Activated CD4-positive, alpha-beta T cell treated with anti-CD3 and anti-CD28 coated beads for 48 hours (primary cell): ENCODE results near the gene DUXA.
"Not testable (repeated sequence)": the region's sequence is repeated elsewhere in the genome, so short reads cannot be mapped to it uniquely, and the experiment has no call there.

Experiments
- DNase-seq: peaks from one replicate; pipeline ENCODE4 v3.0.0-alpha.2; 2020

Gene DUXA

DNA sequence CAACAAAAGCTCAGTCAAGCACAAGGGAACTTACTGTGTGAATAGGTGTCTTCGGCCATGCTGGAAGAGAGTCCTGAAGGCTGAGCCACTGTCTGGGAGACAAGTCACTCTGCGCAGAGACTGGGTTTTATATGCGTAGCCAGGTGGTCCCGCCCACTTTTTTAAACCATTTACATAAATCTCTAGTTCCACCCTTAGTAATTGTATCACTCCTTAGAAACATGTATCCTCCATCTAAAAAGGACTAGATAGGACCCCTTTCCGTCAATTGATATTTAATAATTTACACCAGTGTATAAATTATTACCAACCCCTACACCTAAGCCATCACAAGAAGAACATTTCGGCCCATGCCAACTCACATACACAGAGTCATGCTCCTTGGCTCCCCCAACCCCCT lies at the start of gene DUXA:
Gene DUXA, minus strand, starts transcription at position 101 of the 400 bp plus-strand sequence. Its CDS starts 42 bp downstream, at position 59.
- DNase-seq: no peak

DNA sequence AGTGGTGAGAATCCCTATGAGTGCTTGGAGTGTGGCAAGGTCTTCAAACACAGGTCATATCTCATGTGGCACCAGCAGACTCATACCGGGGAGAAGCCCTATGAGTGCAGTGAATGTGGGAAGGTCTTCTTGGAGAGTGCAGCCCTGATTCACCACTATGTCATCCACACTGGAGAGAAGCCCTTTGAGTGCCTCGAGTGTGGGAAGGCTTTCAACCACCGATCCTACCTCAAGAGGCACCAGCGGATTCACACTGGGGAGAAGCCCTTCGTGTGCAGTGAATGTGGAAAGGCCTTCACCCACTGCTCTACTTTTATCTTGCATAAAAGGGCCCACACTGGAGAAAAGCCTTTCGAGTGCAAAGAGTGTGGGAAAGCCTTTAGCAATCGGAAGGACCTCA lies 44.8 kb upstream of the DUXA start:
- no peak for DNase-seq

DNA sequence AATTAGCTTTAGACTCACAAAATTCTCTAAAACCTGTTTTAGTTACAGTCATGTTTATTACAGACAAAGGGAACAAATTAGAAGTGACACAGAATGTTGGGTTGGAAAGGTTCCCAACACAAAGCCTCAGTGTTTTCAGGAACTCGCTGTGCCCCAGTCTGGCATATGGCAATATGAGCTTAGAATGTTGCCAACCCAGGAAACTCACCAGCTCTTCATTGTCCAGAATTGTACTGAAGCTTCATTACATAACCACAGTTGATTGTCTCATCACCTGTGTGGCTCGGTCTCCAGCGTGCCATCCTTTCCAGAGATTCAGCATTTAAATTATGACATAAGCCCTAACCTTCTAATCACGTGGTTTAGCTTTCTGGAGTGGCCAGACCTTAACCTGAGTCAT lies 43.1 kb upstream of the DUXA start:
- DNase-seq: no peak

DNA sequence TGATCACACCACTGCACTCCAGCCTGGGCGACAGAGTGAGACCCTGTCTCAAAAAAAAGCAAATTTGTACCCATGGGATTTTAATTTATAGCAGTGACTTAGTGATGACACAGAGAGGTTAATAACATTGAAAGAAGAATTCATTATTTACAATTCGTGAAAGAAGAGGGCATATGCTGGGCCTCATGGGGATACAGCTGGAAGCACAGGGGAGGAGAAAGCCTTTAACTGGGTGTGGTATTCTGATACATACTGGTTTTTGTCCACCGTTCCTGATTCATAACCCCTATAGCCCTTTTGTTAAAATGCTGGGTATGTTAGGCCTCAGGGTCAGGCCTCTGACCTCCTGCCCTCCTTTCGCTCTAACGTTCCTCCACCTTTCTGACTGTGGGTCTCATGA lies 34.9 kb upstream of the DUXA start:
- DNase-seq: no peak

DNA sequence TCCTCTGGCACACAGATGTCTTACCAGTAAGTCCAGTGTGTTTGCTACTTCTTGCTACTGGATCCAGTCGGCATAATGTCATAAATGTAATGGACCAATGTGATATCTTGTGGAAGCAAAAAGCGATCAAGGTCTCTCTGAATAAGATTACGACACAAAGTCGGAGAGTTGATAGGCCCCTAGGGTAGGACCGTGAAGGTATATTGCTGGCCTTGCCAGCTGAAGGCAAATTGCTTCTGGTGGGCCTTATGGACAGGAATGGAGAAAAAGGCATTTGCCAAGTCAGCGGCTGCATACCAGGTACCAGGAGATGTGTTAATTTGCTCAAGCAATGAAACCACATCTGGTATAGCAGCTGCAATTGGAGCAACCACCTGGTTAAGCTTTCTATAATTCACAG lies 30.6 kb upstream of the DUXA start:
- DNase-seq: not testable (repeated sequence)

DNA sequence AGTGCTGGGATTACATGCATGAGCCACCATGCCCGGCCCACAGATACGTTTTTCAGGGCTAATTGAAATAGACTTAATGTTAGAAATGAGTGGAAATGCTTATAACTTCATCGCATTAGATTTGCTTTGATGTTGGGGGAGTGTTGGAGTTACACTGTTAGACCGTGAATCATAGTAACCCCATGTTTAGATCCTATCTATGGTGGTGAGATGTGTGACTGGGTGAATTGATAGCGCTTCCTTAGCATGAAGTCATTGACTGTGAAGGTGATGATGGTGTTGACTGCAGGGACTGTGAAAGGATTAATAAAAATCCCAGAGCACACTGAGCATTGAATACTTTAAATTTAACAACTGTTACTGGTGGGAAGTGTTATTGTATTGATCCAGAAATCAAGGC lies 25.7 kb upstream of the DUXA start:
- no peak for DNase-seq

DNA sequence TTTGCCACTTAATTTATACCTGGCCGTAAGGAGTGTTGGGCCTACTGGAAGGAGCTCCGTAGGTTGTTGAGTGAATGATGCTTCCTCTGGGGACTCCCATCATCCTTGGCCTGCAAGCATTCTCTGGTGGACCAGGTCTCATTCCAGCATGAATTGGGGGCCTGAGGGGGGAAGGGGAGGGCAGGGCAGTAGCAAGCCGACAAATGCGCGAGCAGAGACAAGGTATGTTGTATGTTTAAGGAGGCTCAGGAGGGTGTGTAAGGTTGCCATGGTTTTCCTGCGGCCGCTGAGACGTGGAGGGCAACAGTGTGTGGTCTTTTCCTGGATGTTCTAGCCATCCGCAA lies 24.8 kb upstream of the DUXA start:
- no peak for DNase-seq

DNA sequence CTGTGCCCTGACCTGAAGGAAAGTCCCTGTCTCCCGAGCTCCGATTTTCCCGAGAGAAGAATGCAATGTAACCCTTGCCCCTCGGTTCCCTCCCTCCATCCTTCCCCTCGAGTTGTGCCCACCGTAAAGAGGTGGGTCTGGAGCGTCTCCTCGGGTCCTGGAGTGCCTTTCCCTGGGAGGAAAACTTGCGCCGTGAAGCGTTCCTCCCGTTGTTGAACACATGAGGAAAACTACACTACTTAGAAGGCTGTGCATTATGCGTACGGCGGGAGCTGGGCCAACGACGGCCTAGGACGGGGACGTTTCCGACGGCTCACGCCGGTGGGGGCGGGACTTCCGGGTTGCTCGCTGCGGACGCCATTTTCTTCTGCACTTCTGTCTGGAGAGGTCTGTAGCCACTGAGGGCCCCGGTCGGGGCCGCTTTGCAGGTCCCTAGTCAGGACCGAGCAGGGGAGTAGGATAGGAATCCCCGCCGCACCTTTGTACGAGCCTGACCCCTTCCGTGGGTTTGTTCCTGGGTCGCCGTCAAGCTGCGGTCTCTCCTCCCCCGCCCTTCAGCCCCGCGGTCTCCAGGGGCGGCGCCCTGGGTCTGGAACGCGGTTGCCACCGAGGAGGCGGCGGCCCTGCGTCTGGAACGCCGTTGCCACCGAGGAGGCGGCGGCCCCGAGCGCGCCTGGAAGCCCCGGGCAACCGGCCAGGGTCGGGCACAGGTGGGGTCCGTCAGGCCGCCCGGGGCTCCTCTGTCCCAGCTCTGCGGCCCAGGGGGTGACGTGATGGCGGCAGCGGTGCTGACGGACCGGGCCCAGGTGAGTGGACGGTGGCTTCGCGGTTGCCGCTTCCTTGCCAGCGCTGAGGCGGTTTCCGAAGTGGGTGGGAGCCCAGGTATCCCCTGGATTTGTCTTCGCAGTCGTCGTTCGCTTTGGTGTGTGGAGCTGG lies 24.1 kb upstream of the DUXA start, which contains the start of gene ZNF264:
Gene ZNF264, plus strand, starts transcription at position 360 of the 936 bp plus-strand sequence. Its CDS starts 414 bp downstream, at position 774.
- DNase-seq: peak; percentile 93

DNA sequence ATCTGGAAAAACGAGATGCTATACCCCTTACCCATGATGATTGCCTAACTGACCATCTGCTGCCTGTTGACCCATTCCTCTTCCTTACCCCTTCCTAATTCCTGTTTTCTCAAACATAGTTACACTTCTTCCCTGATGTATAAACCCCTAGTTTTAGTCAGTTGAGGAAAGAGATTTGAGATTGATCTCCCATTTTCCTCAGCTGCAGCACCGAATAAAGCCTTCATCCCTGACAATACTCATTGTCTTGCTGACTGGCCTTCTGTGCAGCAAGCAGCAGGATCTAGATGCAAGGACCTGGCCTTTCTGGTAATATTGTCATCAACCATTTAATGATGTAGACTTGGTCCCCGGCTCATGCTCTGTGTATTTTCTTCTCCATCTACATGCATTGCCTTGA lies 23.0 kb upstream of the DUXA start:
- no peak for DNase-seq

DNA sequence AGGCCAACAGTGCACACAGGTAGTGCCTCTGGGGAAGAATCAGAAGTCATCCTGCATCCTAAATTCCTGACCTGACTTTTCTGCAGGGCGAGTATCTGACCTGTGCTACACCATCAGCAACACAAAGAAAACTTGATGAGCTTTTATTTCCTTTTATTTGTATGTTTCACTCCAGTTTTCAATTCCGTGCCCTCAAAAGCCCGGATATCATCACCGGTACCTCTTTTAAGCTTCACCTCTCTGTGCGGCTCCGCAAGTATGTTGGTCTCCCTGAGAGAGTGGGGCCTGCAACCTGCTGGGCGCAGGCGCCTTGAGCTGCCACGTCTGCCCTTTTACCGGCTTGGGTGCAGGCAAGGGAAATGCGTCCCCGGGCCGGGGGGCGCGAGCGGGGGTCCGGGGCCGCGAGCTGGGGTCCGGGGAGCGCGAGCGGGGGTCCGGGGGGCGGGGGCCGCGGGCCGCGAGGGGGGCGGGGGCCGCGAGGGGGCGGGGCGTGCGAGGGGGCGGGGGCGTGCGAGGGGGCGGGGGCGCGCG lies 4.3 kb upstream of the DUXA start:
- DNase-seq: peak; percentile 36

DNA sequence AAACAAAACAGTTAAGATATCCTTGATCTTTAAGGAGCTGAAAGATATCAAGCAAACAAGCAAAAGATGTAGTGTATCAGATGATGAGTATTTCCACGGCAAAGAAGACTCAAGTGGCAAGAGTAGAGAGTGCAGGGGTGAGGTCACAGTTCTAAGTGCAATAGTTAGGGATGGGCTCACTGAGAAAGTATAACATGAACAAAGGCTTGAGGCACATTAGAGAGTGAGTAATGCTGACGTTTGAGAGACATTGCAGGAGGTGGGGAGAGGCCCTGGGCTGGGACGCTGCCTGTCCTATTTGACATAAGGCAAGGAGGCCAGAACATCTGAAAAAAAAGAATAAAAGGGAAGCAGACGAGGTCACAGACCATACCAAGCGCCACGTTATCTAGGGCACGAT lies 1.4 kb downstream of the DUXA start:
- DNase-seq: no peak

DNA sequence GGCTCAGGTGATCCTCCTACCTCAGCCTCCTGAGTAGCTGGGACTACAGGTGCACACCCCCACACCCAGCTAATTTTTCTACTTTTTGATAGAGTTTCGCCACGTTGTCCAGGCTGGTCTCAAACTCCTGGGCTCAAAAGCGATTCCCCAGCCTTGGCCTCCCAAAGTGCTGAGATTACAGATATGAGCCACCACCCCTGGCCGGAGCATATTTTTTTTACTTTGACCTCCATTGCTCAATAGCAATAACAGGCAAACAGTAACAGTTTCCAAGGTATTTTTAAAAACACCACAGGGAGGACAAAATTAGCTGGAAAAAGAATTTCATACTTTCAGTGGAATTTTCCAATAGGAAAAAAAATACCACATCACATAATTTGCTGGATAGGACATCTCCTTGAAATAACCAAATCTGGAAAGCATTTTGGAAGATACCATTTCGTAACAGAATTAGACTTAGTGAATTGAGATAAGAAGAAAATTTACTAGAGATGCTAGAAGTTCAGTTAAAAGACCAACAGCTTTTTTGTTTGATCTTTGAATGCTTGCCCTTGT lies 5.2 kb downstream of the DUXA start:
- no peak for DNase-seq

DNA sequence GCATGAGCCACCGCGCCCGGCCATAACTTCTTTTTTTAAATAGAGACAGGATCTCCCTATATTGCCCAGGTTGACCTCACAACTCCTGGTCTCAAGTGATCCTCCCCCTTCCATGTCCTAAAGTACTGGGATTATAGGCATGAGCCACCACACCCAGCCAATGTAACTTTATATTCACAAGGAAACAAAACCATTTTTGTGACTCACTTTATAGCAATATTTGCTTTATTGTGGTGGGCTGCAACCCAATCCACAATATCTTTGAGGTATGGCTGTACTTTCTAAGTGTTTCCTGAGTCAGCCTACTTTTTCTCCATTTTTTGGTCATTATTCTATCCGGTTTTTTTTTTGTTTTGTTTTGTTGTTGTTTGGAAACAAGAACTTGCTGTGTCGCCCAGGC lies 14.4 kb downstream of the DUXA start:
- DNase-seq: no peak

DNA sequence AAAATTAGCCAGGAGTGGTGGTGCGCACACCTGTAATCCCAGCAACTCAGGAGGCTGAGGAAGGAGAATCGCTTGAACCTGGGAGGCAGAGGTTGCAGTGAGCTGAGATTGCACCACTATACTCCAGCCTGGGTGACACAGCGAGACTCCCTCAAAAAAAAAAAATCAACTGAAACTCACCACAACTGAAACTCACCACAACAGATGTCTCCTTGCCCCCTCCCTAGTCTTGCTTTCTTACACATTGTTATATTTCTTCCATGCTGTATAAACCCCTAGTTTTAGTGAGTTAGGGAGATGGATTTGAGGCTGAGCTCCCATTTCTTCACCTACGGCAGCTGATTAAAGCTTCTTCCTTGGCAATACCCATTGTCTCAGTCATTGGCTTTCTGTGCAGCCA lies 25.6 kb downstream of the DUXA start:
- no peak for DNase-seq

DNA sequence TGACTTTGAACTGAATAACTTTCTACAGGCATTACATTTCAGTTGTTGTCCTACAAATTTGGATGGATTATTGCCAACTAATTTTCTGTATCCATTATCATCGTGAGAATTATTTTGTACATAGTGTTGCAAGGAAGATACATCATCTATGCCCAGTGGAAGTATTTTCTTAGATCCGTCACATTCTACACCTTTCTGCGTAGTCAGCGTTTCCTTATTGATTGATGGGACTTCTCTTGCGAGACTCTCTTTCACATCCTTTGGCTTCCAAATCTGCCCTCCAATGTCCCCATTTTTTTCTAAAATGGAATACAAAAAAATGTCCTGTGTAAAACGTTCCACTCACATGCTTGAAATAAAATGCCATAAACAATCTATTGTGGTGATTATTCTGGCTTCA lies 31.5 kb downstream of the DUXA start:
- no peak for DNase-seq

DNA sequence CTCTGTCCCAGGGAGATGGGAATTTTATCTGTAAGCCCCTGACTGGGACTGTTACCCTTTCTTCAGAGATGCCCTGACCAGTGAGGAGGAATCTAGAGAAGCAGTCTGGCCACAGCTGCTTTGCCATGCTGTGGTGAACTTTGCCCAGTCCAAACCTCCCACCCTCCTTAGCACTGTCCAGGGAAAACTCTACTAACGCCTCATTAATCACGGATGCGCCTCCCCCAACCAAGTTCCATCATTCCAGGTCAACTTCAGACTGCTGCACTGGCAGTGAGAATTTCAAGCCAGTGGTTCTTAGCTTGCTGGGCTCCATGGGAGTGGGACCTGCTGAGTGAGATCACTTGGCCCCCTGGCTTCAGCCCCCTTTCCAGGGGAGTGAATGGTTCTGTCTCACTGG lies 39.9 kb downstream of the DUXA start:
- DNase-seq: not testable (repeated sequence)

DNA sequence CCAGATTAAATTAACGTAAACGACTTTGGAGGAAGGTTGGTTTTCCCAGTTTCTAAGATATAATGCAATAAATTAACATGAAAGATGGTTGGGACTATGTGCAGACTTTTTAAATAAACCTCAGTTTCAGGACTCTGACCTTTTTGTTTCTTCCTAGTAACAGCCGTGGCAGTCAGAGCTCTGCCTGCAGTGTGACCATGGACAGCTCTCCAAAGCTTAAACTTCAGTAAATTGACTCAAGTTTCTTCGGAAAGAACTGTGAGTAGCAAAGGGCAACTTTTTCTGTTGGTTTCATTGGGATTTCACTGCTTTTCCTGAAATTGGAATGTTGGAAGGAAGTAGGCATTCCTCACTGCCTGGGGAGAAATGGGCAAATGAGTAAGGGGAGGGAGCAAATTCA lies 43.4 kb downstream of the DUXA start:
- no peak for DNase-seq

DNA sequence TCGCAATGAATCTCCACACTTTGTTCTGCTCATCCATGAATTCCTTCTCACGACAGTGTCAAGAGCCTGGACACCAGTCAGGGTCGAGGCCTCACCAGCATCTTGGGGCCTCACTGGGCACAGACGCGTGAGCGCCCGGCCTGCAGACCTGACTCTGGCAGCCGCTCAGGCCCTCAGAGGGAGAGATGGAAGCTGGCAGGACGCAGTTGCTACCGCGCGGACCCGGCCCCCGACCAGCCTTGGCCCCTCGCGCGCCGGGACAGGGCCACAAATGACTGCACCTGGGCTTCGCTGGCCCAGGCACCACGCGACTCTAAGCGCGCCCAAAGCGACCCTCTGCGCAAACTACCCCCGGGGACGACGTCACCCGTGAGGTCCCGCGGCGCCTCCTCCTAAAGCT lies 48.4 kb downstream of the DUXA start:
- DNase-seq: no peak

DNA sequence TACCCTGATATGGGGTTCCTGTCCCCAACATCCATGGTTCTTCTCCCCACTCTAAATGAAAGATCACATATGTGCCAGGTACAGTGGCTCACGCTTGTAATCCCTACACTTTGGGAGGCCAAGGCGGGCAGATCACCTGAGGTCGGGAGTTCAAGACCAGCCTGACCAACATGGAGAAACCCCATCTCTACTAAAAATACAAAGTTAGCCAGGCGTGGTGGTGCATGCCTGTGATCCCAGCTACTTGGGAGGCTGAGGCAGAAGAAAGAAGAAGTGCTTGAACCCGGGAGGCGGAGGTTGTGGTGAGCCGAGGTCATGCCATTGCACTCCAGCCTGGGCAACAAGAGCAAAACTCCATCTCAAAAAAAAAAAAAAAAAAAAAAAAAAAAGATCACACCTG lies 53.8 kb downstream of the DUXA start:
- DNase-seq: not testable (repeated sequence)

DNA sequence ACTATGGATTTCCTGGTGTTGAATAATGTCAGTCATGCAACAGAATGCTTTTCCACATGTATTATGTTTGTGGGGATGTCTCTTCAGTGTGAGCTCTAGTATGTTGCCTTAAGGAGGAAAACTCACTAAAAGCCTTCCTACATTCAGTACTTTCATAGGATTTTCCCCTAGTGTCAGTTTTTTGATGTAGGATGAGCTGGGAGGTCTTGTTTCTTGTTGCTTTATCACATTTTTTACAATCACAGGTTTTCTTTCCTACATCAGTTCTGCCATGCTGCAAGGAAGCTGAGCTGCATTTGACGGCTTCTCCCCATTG lies 56.0 kb downstream of the DUXA start:
- no peak for DNase-seq

DNA sequence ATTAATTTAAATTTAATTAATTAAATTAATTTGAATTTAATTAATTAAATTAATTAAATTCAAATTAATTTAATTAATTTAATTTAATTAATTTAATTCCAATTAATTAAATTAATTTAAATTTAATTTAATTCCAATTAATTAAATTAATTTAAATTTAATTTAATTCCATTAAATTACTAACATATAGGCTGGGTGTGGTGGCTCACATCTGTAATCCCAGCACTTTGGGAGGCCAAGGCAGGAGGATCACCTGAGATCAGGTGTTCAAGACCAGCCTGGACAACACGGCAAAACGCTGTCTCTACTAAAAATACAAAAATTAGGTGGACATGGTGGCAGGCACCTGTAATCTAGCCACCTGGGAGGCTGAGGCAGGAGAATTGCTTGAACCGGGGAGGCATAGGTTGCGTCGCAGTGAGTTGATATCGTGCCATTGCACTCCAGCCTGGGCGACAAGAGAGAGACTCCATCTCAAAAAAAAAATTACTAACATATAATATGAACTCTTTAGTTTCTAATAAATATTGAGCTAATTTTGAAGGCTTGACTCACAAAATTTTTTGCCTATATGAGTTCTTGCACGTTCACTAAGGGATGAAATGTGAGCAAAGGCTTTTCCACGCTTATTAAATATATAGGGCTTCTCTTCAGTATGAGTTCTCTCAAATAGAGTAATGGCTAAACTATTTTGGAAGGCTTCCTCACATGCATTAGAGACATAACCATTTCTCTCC lies 56.5 kb downstream of the DUXA start:
- no peak for DNase-seq

DNA sequence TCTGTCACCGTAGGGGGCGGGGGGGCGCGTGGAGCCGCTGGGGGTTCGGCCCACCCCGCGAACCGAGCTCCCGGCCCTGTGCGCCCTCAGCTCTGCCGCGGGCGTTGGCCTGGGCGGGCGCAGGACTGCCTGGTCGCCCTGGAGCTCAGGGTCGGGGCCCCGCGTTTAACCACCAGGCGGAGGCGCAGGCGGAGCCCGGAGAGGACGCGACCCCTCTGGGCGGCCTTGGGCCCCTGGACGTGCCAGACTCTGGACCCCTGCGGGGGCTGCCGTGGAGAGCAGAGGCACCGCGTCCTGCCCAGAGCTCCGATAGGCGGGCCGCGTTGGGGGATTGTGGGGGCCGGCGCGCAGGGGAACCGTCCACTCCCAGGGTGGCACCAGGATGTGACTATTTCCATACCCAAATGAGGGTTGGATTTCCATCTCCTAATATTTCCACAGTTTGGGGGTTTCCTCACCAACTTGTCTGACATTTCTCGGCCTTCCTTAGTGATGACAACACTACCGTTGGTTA lies 60.5 kb downstream of the DUXA start:
- no peak for DNase-seq

DNA sequence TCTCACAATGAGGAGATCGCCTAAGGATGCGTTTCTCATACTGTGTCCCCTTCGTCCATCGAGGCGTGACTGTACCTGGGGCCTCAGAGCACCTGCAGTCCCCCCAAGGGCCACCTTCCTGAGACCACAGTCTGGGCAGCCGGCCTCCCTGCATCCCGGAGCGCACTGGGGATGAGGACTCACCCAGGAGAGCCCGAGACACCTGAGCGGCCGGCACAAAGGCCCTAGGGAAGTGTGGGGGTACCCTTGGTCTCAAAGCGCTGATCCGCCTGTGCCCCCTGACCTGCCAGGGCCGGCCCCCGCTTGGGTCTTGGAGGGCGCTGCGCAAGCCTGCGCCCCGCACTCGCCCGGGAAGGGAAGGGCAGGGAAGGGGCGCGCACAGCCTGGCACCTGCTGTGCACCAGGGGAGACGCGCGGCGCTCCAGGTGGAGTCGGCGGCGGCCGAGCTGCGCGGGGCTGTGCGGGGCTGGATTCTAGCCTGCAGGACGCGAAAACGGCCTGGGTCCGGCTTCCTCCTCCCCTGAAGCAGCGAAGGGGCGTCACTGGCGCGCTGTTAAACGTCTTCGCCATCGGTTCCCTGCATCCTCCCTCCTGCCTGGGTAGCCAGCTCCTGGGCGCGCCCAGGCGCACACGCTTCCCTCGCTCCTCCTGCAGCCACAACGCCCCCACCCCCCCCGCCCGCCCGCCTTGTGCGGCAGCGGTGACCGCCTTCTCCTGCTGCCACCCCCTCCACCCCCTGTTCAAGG lies 61.1 kb downstream of the DUXA start:
- DNase-seq: no peak
